H1 (cell line): ENCODE data around the gene ARHGAP28. TPM values are rescaled to one million over a fixed set of nuclear protein-coding genes. Genes with fewer than 3 reads are reported as not detected.

Experiments used
- CTCF ChIA-PET: fragments of 300-600 bp; sonication (Branson Sonifier 250); formaldehyde crosslinking; loops from one replicate; lab custom pipeline; 2021; ENCODE audit not compliant: partially characterized antibody; lab: Charles Lee
- POLR2A ChIA-PET: fragments of 300-600 bp; sonication (Branson Sonifier 250); formaldehyde crosslinking; loops from one replicate; lab custom pipeline; 2021; ENCODE audit warnings: inconsistent platforms; ENCODE audit not compliant: partially characterized antibody; lab: Charles Lee
- DNase-seq, 2 experiments: peaks; one replicate each; pipeline versions ENCODE4 v3.0.0 to v3.0.0-alpha.2; 2010 to 2022; ENCODE audit warnings: low spot score in 2 of 2, low read depth in 1 of 2, mixed read lengths in 1 of 2
- FAIRE-seq: peaks from 2 replicates; lab custom pipeline; 2011; peaks lifted over from hg19 to GRCh38; lab: Jason Lieb, UNC
- H2AFZ ChIP-seq: 2 replicates; pipeline ENCODE4 v1.8.1; 2012; ENCODE audit warnings: low read length, inconsistent platforms
- H2AK5ac ChIP-seq: 2 replicates; pipeline ENCODE4 v1.6.1; 2013; ENCODE audit warnings: low read depth, low read length
- H2BK120ac ChIP-seq: replicated peaks from 2 replicates; pipeline ENCODE3; 2013; ENCODE audit warnings: low read depth, low read length, inconsistent platforms
- H2BK12ac ChIP-seq: 2 replicates; pipeline ENCODE4 v1.6.1; 2013; ENCODE audit warnings: low read depth, low read length
- H2BK15ac ChIP-seq: 2 replicates; pipeline ENCODE4 v1.6.1; 2013; ENCODE audit warnings: low read length
- H2BK20ac ChIP-seq: 2 replicates; pipeline ENCODE4 v1.6.1; 2013; ENCODE audit warnings: low read length
- H2BK5ac ChIP-seq: 2 replicates; pipeline ENCODE4 v1.6.1; 2013; ENCODE audit warnings: low read depth, low read length
- H3K14ac ChIP-seq: 2 replicates; pipeline ENCODE4 v1.6.1; 2013; ENCODE audit warnings: inconsistent platforms; ENCODE audit not compliant: insufficient read length
- H3K18ac ChIP-seq: 2 replicates; pipeline ENCODE4 v1.6.1; 2013; ENCODE audit warnings: low read length; ENCODE audit errors: extremely low read depth
- H3K23ac ChIP-seq: 2 replicates; pipeline ENCODE4 v1.6.1; 2013; ENCODE audit warnings: inconsistent platforms; ENCODE audit not compliant: insufficient read length
- H3K23me2 ChIP-seq: 2 replicates; pipeline ENCODE4 v1.6.1; 2013; ENCODE audit warnings: low read depth, low read length
- H3K27ac ChIP-seq: 2 replicates; pipeline ENCODE4 v1.6.1; 2011; ENCODE audit warnings: low read depth, low read length, inconsistent platforms
- H3K27me3 ChIP-seq, 4 experiments: replicated peaks in 1 of 4; 1 replicate in 1 of 4; 2 replicates in 3 of 4; pipeline versions ENCODE4 v1.6.1 to v1.8.1; 2011 to 2013; ENCODE audit warnings: low read length in 3 of 4, mild to moderate bottlenecking in 3 of 4, inconsistent platforms in 2 of 4, mixed read lengths in 2 of 4, moderate library complexity in 1 of 4; ENCODE audit not compliant: control insufficient read depth in 3 of 4, insufficient read depth in 3 of 4; ENCODE audit errors: extremely low read depth in 1 of 4
- H3K36me3 ChIP-seq, 4 experiments: 2 replicates each; pipeline versions ENCODE4 v1.6.1 to v1.8.1; 2011 to 2013; ENCODE audit warnings: mild to moderate bottlenecking in 4 of 4, low read length in 3 of 4, moderate library complexity in 2 of 4, control low read depth in 1 of 4, inconsistent platforms in 1 of 4; ENCODE audit not compliant: insufficient read depth in 4 of 4, control insufficient read depth in 2 of 4
- H3K4ac ChIP-seq: replicated peaks from 2 replicates; pipeline ENCODE3; 2013; ENCODE audit warnings: low read length, low read depth, mixed read lengths, inconsistent platforms; ENCODE audit not compliant: insufficient read length
- H3K4me1 ChIP-seq, 4 experiments: replicated peaks in 1 of 4; 1 replicate in 1 of 4; 2 replicates in 3 of 4; pipeline versions ENCODE4 v1.6.1 to v1.8.1; 2011 to 2013; ENCODE audit warnings: low read length in 3 of 4, inconsistent platforms in 2 of 4, mixed read lengths in 1 of 4; ENCODE audit not compliant: insufficient read depth in 4 of 4, control insufficient read depth in 3 of 4
- H3K4me2 ChIP-seq, 2 experiments: 2 replicates each; pipeline versions ENCODE4 v1.6.1 to v1.8.1; 2011 to 2013; ENCODE audit warnings: low read depth in 2 of 2, low read length in 2 of 2, control low read depth in 1 of 2, inconsistent platforms in 1 of 2, mild to moderate bottlenecking in 1 of 2; ENCODE audit not compliant: insufficient read depth in 1 of 2
- H3K4me3 ChIP-seq, 4 experiments: fragments of 200-600, 300-600 bp in 1 of 4; sonication (generic), shearing (Covaris generic), sonication (Bioruptor Twin) in 1 of 4; 2 replicates each; pipeline versions ENCODE4 v1.5.1 to v1.8.1; 2011 to 2016; ENCODE audit warnings: low read length in 4 of 4, low read depth in 3 of 4, control low read depth in 2 of 4, inconsistent platforms in 2 of 4, mild to moderate bottlenecking in 2 of 4, mixed read lengths in 1 of 4, moderate library complexity in 1 of 4; ENCODE audit not compliant: insufficient read depth in 2 of 4; ENCODE audit errors: extremely low read depth in 1 of 4
- H3K56ac ChIP-seq: replicated peaks from 2 replicates; pipeline ENCODE3; 2013; ENCODE audit warnings: low read depth, mild to moderate bottlenecking, mixed read lengths, low read length, inconsistent platforms; ENCODE audit not compliant: insufficient read length
- H3K79me1 ChIP-seq: 2 replicates; pipeline ENCODE4 v1.6.1; 2013; ENCODE audit warnings: low read depth, low read length, control low read depth
- H3K79me2 ChIP-seq, 2 experiments: 2 replicates each; pipeline versions ENCODE4 v1.6.1 to v1.8.1; 2012 to 2013; ENCODE audit warnings: low read length in 2 of 2, mild to moderate bottlenecking in 2 of 2, inconsistent platforms in 1 of 2; ENCODE audit not compliant: insufficient read depth in 2 of 2, control insufficient read depth in 1 of 2
- H3K9ac ChIP-seq, 4 experiments: replicated peaks in 1 of 4; 1 replicate in 1 of 4; 2 replicates in 3 of 4; pipeline versions ENCODE4 v1.6.1 to v1.8.1; 2011 to 2013; ENCODE audit warnings: low read depth in 3 of 4, low read length in 3 of 4, control low read depth in 2 of 4, mild to moderate bottlenecking in 2 of 4, moderate library complexity in 2 of 4, inconsistent platforms in 1 of 4; ENCODE audit errors: extremely low read depth in 1 of 4
- H3K9me3 ChIP-seq, 2 experiments: 2 replicates each; pipeline versions ENCODE4 v1.6.1 to v1.8.1; 2012 to 2013; ENCODE audit warnings: mild to moderate bottlenecking in 2 of 2, moderate library complexity in 2 of 2, control low read depth in 1 of 2, inconsistent platforms in 1 of 2, low read depth in 1 of 2, low read length in 1 of 2, mixed read lengths in 1 of 2; ENCODE audit not compliant: insufficient read depth in 2 of 2
- H4K20me1 ChIP-seq, 2 experiments: replicated peaks in 1 of 2; 2 replicates each; pipeline versions ENCODE3 to v1.8.1; 2011 to 2013; ENCODE audit warnings: inconsistent platforms in 2 of 2, low read length in 2 of 2, mild to moderate bottlenecking in 1 of 2; ENCODE audit not compliant: insufficient read depth in 2 of 2, control insufficient read depth in 1 of 2
- H4K5ac ChIP-seq: 2 replicates; pipeline ENCODE4 v1.6.1; 2013; ENCODE audit warnings: low read length, low read depth, mixed read lengths, inconsistent platforms; ENCODE audit not compliant: insufficient read length
- H4K8ac ChIP-seq: 2 replicates; pipeline ENCODE4 v1.8.0; 2013; ENCODE audit warnings: mild to moderate bottlenecking, moderate library complexity, low read length, inconsistent platforms; ENCODE audit not compliant: insufficient read depth; ENCODE audit errors: extremely low read depth
- H4K91ac ChIP-seq: replicated peaks from 2 replicates; pipeline ENCODE3; 2013; ENCODE audit warnings: low read length, mixed read lengths, inconsistent platforms; ENCODE audit not compliant: insufficient read length
- ATF3 ChIP-seq: IDR thresholded peaks from 2 replicates; pipeline ENCODE4 v1.6.1; 2011; ENCODE audit warnings: low read depth, mild to moderate bottlenecking, low read length; ENCODE audit not compliant: insufficient read depth
- WGBS, 2 experiments: shearing (Covaris generic) in 1 of 2; methylation state at CpG; one replicate each; pipeline versions ENCODE4 v1.1.6 to v1.1.7; 2013 to 2015; ENCODE audit warnings: low lambda C conversion rate in 2 of 2, mixed read lengths in 2 of 2, inconsistent platforms in 1 of 2, low coverage in 1 of 2, missing lambda C conversion rate in 1 of 2; ENCODE audit not compliant: insufficient replicate concordance in 2 of 2, insufficient coverage in 1 of 2, insufficient read length in 1 of 2; ENCODE audit errors: extremely low coverage in 1 of 2, missing lambda C conversion rate in 1 of 2; 5-methylcytosine and 5-hydroxymethylcytosine counted together
- polyA plus RNA-seq, 7 experiments: library from polyadenylated mRNA; depleted of rRNA in 3 of 7; stranded (reverse) in 5 of 7; unstranded in 2 of 7; fragments of >200 nt in 5 of 7; fragments of 200-250 nt in 2 of 7; gene quantifications; 1 replicate in 5 of 7; 2 replicates in 1 of 7; 4 replicates in 1 of 7; pipeline versions ENCODE4 v1.2.1 to v1.2.3, GENCODE V29; 2011 to 2013; ENCODE audit warnings: missing spikeins in 2 of 7, mixed read lengths in 2 of 7
- total RNA-seq: library from RNA; stranded (reverse); fragmentation: NEBNext Ultra II Directional; extraction: Animal tissue kit (Norgen Biotek cat#: 25700); gene quantifications from 2 replicates; pipeline ENCODE4 v1.2.1, GENCODE V29; 2021

Gene ARHGAP28
- total and polyA plus RNA-seq, 2 of the 8 experiments (the other 6 are each of a cell fraction or from before 2014, with no cell fraction given), result 2.9 to 14.4 TPM

DNA sequence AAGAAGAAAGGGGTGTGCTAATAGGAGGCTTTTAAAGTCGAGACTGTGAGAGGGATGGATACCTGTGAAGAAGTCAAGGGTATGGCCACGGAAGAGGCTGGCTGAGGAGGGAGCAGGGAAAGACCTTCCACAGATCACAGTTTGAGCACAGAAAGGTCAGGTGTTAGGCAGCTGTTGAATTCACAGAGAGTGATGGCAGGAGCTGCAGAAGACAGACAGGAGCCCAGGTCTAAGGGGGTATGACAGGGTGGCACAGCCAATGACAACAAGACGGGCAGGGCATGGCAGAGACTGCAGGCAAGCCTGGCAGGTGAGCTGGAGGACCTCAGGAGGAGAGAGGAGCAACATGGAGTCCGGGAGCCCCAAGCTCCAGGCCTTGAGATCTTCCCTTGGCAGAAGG lies 225.0 kb downstream of the ARHGAP28 start:
- Histone ChIP-seq H3K14ac (no peak overlapping the region), H3K56ac (no peak overlapping the region), H3K18ac (no peak overlapping the region), H2BK20ac (no peak overlapping the region), H3K4me1 (no peaks in the 10 kb centered on the region), H2BK12ac (no peak overlapping the region), H3K27ac (no peak overlapping the region), H3K79me2 (no peaks in the 10 kb centered on the region), H4K8ac (no peak overlapping the region), H2AFZ (no peak overlapping the region), H3K23me2 (0 out of 2 replicates have a peak, but pooled peaks cover 1% of the 10 kb centered on the region), H3K23ac (no peak overlapping the region), H3K36me3 (peaks cover 7 to 34% (median 18%) of the 10 kb centered on the region in 4 experiments; a peak in 7 of 8 replicates), H3K4me2 (no peak overlapping the region), H2AK5ac (no peak overlapping the region)
- DNase-seq, result no peak
- POLR2A ChIA-PET, result no interaction called here
- CTCF ChIA-PET, result interaction anchor here (0.6 to 1.1 kb wide), 3 partner anchors 68 to 621 kb away, joined by 3 read pairs; no protein-coding TSS in a partner anchor
- 85% methylated on average over 4 of the region's 4 CpGs; no CpG with 5 or more reads in 1 of the 2 experiments for WGBS, 2 experiments
- no peak for TF ChIP-seq ATF3
- TF ChIP-seq, all 59 proteins: peak for 0
- Histone ChIP-seq H2BK120ac (no peak overlapping the region), H3K27me3 (no peaks in the 10 kb centered on the region), H4K91ac (no peak overlapping the region), H4K20me1 (peaks cover 0 to 2% of the 10 kb centered on the region in 2 experiments), H3K4me3 (no peak overlapping the region), H2BK15ac (no peak overlapping the region), H3K9ac (no peak overlapping the region), H2BK5ac (no peak overlapping the region), H3K4ac (no peak overlapping the region), H3K79me1 (no peaks in the 10 kb centered on the region), H3K9me3 (no peaks in the 10 kb centered on the region), H4K5ac (no peak overlapping the region)
- FAIRE-seq, result no peak
